HG02610 (cell line): ENCODE measurements around the gene IP6K3.

Source experiments
- ATAC-seq: cut with Tn5 transposase; IDR thresholded peaks from one replicate; pipeline ENCODE4 v1.9.1; 2021; ENCODE audit warnings: mild to moderate bottlenecking, moderate library complexity; ENCODE audit not compliant: unreplicated experiment

The IP6K3 gene, protein sequence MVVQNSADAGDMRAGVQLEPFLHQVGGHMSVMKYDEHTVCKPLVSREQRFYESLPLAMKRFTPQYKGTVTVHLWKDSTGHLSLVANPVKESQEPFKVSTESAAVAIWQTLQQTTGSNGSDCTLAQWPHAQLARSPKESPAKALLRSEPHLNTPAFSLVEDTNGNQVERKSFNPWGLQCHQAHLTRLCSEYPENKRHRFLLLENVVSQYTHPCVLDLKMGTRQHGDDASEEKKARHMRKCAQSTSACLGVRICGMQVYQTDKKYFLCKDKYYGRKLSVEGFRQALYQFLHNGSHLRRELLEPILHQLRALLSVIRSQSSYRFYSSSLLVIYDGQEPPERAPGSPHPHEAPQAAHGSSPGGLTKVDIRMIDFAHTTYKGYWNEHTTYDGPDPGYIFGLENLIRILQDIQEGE

DNA sequence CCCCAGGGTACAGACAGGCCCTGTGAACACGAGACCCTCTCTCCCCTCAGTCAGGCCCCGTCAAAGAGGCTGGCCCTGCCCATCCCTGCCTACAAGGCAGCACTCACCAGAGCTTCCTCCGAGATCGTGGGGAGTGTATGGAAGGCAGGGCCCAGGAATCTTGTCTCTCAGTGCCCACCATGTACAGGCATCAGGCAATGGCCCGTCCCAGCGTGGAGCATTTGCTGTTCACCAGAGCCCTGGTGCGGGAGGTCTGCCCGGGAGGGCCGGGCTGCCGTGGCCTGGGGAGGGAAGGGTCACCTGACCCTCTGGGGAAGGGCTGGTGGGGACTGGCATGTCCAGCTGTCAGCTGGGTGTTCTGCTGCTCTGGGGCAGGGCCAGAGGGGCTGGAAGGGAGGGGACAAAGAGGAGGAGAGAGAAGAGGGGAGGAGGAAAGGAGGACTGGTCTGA is at the start of gene IP6K3:
Gene IP6K3 (minus strand): TSS at position 255 of the 450 bp plus-strand sequence. CDS start 11,429 bp downstream, outside the sequence.
- no peak for ATAC-seq

DNA sequence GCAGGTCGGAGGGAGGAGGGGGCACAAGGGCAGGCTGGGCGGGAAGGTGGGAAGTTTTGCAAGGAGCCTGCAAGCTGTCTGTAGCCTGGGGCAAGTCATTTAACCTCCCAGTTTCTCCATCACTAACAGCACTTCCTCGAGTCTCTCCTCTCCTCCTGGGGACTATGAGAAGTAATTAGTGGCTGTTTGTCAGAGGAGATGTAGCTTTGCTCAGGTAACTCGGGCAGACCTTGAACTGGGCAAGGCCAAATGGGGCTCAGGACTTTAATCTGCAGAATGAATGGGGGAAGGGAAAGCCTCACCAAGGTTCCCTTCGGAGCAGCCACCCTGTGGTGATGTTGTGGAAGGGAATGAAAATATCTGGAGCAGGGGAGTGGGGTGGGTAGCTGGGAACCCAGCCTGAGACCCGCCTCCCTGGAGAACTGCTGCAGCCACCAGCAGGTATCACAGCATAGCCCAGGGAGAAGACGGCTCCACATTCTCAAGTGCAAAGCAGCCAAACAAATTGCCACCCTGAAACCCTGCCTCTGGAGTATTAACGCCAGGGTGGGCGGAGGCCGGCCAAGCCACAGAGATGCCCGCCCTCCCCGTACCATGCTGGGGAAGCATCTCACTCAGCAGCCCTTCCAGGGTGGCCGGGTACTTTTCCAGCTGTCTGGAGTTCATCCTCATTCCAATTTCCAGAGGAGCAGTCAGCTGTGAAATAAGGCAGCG is 48.4 kb upstream of the IP6K3 start:
- no peak for ATAC-seq

DNA sequence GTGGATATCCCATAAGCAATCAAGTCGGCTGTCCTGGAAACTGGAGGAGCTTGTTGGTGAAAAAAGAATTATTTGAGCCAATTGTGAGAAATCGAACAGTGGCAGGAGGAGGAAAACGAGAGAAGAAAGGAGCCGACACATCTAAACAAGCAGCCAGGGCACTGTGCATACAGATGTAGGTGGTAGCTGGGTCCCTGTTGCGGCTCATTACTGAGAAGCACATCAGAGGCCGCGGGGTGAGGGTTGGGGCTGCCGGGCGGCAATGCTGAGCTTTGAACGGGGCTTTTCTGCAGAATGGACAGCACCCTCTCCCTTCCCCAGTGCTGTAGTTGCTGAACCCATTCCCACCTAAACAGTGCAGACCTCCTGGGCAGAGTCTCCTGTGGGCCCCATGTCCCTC is 46.3 kb upstream of the IP6K3 start:
- ATAC-seq = no peak

DNA sequence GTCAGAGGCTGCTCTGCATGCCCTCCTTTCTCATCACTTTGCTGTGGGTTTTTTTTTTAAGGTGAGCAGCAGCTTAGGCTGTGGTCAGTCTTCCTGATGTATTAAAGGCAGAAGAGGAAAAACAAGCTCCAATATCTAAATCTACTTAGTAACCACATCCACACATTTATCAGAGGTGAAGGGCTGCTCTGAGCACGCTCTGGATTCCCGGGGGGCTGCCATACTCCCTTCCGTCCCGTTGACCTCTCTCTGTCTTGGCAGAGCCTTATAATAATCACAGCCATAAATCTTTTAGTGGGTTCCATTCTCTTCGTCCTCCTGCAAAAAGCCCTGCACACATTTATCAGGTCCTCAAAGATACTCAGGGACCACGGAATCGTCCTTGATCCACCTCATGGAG is 44.9 kb upstream of the IP6K3 start:
- no peak for ATAC-seq

DNA sequence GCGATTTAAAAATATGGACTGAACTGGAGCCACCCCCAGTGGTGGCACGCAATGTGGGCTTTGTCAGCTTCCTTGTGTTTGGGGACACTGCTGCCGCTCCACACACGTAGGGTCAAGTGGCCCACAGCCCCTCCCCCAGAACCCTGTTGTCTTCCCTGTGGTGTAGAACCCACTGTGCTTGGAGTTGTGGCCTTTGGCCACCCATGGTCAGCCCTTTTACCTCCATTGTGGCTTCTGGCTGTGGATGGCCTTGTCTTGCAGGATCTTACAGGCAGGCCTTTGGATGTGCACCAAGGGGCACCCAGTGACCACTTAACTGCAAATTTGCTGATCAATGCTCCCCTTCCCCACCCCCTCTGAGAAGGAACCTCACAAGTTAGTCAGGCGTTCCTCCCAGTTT is 44.2 kb upstream of the IP6K3 start:
- ATAC-seq = no peak

DNA sequence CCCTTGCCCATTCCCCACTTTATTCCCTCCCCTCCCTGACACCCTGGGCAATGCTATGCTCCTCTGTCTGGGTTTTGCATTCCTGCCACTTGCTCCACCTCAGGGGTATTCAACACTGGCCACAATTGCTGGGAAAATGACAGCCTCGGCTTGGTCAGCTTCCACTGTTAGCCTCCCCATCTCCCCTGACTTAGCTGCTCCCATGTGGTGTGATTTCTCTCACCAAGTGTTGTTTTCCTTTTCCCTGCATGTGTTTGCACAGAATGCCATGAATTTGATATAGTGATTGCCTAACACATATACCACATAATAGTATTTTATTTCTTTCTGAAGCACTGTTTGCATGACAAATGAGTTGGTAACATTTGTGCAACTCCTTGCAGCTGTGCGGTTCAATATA is 43.7 kb upstream of the IP6K3 start:
- ATAC-seq = no peak

DNA sequence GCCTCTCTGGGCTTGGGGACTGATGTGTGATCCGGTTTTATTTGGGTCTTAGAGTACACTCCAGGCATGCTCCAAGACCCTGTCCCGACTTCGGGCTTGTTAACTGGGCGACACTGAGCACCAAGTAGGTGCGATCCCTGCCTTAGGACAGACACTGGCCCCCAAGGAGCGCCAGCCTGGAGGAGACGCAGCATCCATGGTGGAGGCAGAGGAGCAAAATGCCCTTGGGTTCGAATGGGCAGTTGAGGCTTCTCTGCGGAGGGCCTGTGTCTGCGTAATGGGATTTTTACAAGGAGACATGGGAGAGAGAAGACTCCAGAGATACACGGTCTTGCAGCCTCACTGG is 42.8 kb upstream of the IP6K3 start:
- ATAC-seq = no peak

DNA sequence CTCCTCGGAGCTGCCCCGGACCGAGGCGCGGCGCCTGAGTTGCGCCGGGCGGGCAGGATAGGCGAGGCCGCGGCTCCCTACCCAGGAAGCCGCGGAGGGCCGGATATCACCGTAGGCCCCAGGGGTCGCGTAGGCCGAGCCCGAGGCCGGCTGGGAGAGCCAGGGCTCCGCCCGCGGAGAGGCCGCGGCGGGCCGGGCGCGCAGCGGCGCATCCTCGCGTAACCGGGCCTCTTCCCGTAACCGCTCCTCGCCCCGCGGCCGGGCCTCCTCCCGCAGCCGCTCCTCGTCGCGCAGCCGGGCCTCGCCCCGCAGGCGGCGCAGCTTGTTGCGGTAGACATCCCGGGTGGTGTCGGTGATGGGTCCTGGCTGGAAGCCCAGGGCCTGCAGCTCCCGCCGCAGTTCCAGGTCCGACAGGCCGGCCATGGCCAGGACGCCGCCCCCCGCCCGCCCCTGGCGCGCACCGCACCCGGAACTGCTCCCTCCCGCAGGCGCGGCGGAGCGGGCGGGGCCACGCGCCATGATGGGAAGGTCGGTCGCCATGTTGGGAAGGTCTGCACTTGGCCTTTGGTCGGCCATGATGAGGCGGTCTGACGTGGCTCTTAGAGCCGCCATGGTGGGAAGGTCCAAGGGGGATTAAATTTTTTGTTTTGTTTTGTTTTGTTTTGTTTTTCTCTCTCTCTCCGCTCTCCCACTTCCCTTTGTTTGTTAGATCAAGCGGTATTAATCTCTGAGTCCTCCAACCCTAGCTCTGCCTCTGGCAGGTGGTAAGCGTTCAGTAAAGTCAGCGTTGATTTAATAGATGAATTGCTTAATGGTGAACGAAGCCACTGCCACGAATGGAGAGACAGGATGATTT is 42.2 kb upstream of the IP6K3 start, which contains the start of gene LEMD2:
Gene LEMD2 (minus strand): TSS at position 437 of the 856 bp plus-strand sequence. CDS start 14 bp downstream, at position 423.
- peak; percentile 85 for ATAC-seq

DNA sequence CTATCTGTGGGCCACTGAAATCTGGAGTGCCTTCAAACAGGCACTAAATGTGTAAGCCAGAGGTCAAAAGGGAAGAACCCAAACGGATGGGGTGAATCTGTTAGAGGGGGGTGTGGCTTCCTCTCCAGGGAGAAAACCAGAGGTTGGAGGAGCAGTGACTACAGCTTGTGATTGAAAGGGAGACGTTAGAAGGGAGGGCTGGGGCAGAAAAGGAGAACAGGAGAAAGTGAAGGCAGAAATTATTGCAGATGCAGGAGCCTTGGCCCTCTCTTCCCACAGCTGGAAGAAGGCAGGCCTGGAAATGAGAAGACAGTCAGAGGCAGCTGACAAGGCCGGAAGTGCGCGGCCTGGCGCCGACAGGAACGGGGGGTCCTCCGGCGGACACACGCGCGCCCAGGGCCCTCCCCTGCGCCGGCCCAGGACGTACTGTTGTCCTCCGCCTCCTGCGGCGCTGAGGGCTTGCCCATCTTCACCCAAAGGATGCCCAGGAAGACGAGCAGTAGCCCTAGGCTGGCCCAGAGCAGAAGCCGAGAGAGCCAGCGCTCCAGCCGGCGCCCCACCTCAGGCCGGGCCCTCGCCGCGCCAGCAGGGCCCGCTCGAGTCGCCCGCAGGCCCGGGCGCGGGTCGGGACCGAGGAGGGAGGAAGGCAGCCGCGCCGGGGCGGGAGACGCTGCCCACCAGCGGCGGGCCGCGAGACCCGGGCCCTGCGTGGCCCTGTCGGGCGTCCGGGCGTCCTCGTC is 41.4 kb upstream of the IP6K3 start:
- peak; percentile 39 for ATAC-seq

DNA sequence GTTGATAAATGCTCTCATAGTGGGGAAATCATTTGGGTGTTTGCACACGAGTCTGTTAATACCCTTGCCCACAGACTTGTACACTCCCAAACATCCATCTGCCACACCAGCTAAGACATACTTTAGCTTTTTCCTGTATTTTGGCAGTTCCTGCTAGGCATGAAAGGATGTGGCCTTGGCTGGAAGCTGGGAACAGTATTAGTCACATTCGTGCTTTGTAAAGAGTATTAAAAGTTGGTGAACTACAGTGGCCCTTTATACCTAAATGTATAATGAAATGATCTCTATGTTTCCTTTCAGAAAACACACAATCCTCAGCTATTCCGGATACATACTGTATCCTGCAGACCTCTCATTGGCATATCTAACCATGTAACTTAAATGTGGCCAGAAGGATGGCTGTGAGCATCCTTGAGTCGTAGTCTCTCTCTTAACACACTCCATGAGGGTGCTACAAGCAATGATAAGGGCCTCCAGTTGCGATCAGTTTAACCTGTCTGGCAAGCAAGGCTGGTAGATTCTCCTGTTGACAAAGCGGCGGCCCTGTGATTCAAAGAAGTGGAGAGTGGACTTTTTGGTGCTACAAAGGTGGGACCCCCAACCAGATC is 40.7 kb upstream of the IP6K3 start:
- no peak for ATAC-seq

DNA sequence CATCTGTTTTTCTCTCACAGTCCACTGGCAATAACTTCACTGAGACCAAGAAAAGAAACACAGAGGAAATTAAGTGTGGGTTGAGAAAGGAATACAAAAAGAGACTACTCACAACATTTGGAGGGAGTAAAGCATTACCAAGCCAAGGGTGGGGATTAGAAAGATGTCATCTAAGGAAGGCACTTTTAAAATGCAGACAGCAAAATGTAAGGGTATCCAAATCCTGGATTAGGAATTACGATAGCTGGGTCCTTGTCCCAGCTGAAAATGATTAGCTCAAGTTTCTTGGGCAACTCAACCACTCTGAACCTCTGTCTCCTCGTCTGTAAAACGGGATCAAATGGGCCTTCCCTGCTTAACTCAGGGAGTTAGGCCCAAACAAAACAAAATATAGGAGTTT is 40.0 kb upstream of the IP6K3 start:
- ATAC-seq = no peak

DNA sequence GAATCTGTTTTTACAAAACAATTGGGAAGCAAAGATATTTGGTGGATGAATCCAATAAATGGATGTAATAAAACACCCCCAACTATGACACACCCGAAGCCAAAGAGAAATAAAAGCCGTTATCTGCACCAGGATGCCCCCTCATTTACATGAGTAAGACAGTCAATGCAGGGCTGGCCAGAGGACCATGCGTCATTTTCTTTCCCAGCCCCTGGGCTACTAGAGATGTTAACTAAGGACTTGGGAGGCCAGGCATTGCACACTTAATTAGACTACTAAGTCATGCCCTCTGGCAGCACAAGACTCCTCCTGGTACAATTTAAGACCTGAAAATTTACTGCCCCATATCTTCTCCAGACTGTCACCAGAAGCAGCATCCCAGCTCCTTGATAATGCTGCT is 39.1 kb upstream of the IP6K3 start:
- no peak for ATAC-seq

DNA sequence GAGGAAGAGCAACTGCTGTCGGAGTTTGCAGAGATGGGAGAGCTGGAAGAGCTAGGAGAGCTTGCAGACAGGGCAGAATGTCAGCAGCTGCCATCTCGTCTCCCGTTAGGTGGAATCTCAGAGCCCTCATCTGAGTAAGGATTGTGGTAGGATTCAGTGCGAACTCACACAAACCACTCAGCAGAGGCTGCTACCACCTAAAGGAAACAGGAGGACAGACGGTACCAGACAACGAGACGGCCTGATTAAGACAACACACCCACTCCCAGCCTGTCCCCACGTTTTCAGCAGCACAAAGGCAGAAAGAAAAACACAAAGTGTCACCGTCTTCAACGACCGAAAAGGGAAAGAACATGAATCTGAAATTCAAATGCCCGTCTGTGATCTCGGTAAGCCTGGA is 38.1 kb upstream of the IP6K3 start:
- ATAC-seq = no peak

DNA sequence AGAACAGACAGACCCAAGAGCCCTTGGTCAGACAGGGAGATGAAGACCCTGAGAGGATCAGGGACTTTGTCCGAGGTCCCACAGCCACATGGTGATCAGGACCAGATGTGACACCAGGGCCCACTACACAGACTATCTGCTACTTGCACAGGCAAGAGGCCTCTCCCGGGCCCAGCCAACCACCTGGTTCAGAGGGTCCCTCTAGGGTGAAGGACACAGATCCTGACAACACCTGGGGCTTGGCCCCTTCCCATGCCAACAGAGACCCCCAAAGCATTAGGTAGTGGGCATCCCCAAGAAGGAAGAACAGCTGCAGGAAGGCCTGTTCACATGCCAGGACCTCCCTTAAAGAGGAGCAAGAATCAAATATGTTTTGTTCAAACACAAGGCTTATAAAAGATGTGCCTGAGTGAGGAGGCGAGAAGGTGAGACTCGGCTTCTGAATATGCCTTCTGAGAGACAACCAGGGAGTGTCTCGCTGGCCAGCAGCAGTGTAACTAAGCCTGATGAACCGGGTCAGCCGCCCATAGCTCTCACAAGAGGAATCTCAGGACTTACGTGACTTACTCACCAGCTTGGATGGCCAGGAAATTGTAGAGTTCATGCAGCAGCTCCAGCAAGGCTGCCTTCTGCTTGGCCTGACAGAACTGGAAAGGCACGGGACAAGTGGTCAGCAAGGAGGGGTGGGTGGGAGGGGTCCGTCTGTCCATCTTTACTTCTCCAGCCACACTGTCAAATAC is 37.2 kb upstream of the IP6K3 start:
- ATAC-seq = no peak

DNA sequence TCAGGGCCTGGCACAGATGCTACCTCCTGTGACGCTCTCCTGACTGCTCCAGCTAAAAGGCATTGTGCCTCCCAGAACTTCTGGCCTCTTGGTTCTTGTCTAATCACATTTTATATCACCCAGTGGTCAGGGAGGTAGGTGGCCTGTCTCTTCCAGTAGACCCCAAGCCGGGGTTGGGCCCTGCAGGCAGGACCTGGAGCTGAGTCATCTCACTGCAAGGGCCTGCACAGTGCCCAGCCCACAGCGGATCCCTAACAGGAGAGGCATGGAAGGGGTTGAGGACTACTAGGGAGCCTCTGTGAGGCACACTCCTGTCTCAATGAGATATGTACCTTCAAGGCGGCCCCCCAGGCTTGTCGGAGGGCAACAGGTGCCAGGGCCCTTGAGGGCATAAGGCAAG is 35.9 kb upstream of the IP6K3 start:
- ATAC-seq = no peak

DNA sequence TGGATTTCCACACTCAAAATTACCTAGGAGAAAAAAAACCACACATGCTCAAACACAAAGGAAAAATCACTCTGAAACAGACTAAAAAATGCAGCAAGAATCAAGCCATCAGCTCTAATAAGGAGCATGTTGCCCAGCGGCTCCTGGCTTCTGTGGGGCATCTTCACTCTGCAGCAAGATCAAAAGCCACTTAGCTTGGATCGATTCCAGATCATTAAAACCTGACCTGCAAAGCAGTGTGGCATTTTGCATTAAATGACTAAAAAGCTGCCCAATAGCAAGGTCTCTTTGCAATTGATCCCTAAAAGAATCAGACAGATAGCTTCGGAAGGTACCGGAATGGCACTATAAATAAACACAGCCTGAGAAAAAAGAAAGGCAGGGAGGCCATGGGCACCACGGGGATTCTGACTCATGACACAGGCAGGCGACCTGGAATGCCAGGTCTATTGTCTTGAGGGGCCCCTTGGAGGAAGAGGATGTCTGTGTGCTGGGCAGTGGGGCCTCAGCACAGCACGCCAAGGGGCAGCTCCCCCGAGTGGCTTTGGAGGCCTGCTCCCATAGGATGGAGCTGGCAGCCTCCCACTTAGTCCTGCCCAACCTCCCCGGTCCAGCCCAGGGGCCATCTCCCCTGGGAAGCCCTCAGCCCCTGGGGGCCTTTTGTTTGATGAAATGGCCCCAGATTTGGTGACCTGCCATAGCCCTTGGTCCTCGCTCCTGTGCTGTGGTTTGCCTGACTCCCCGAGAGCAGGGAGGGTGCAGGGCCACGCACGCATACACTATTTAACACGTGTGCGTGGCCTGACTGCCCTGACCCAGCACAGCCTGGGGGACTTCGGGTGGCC is 34.6 kb upstream of the IP6K3 start:
- ATAC-seq = no peak

DNA sequence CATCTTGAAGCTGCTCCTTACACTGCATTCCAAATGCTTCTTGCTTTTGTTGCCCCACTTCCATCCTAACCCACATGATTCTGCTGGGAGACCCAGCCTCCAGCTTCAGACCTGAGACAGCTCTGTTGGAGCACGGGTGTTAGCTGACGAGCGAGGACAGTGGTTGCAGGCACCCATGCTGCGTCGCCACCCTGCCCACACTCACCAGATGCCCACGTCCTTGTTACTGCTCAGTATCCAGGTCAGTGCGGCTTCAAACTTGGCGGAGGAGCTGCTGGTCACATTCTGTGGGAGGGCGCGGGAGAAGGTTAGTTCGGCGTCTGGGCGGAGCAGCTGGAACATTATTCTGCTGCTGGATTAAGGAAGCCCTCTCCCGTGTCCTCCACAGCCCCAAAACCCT is 33.2 kb upstream of the IP6K3 start:
- no peak for ATAC-seq

DNA sequence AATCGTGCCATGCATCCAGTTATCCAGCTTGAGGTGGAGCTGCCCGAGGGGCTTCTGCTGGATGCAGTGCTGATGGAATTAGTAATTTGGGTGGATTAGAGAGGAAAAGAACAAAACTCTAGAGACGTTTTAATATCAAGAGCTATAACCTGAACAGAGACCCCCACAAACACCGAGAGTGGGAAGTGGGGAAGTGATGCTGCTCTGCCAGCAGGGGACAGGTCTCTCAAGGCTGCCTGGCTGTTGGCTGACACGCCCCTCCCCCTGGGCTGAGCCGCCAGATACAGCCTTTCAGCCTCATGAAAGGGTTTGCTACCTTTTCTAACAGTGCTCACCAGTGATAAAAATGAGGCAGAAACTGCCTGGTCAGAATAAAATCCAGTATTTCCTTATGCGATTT is 32.6 kb upstream of the IP6K3 start:
- ATAC-seq = no peak
